ENCODE data around the gene FAM117B.

- TF ChIP-seq CTCF (conservative IDR thresholded peaks at IDR 0.05; ENCODE audit: low read length) = no peak
- no peak for TF ChIP-seq EZH2phosphoT487 (IDR thresholded peaks at IDR 0.05; ENCODE audit: borderline replicate concordance, low read depth, low read length)
These were observed 22.6 kb upstream of the FAM117B start for GRCh38 chr2:202612145-202612544.

All from OCI-LY7 (cell line).